Measurements from ENCODE around the gene KIAA0232.

DNA sequence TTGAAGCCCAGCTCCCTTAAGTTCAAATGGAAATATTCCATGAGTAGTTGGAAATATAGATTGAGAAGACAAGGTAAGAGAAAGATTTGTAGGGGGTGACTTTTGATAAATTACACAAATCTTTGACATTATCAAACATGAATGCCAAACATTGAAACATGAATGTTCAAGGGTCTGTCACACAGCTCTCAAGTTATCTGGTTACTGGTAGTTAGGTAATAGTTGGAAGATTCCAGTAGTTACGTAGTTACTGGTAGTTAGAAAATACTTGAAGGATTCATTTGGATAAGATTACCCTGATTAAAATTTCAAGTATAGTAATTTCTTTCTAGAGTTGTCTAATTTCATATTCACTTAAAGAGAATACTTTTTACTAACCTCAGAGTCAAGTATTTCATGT lies 20.7 kb downstream of the KIAA0232 start:
- TF ChIP-seq, protein P1, sequence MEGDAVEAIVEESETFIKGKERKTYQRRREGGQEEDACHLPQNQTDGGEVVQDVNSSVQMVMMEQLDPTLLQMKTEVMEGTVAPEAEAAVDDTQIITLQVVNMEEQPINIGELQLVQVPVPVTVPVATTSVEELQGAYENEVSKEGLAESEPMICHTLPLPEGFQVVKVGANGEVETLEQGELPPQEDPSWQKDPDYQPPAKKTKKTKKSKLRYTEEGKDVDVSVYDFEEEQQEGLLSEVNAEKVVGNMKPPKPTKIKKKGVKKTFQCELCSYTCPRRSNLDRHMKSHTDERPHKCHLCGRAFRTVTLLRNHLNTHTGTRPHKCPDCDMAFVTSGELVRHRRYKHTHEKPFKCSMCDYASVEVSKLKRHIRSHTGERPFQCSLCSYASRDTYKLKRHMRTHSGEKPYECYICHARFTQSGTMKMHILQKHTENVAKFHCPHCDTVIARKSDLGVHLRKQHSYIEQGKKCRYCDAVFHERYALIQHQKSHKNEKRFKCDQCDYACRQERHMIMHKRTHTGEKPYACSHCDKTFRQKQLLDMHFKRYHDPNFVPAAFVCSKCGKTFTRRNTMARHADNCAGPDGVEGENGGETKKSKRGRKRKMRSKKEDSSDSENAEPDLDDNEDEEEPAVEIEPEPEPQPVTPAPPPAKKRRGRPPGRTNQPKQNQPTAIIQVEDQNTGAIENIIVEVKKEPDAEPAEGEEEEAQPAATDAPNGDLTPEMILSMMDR (optimal IDR thresholded peaks at IDR 0.05 in 1 of 3, IDR thresholded peaks at IDR 0.05 in 1 of 3, conservative IDR thresholded peaks at IDR 0.05 in 1 of 3; ENCODE audit: extremely low read depth in 1 of 3, insufficient read depth in 2 of 3, low read length in 3 of 3), result no peak
- TF ChIP-seq EZH2 (IDR thresholded peaks at IDR 0.05; ENCODE audit: low read length), result no peak

All from keratinocyte (primary cell).